Nephron progenitor cell (in vitro differentiated cells): Measurements from ENCODE around the gene SYNDIG1.

Source experiments
- DNase-seq: peaks from one replicate; pipeline ENCODE4 v3.0.0; 2021
- H3K27ac Mint-ChIP-seq: 2 replicates; pipeline ENCODE4 v1.8.0; 2021; ENCODE audit warnings: mild to moderate bottlenecking, moderate library complexity, mixed read lengths
- H3K27me3 Mint-ChIP-seq: 2 replicates; pipeline ENCODE4 v1.8.0; 2021; ENCODE audit warnings: mild to moderate bottlenecking, low read depth, mixed read lengths; ENCODE audit not compliant: poor library complexity
- H3K36me3 Mint-ChIP-seq: 2 replicates; pipeline ENCODE4 v1.8.0; 2021; ENCODE audit warnings: low read depth, mixed read lengths
- H3K4me1 Mint-ChIP-seq: 2 replicates; pipeline ENCODE4 v1.8.0; 2021; ENCODE audit warnings: mixed read lengths
- H3K4me3 Mint-ChIP-seq: 2 replicates; pipeline ENCODE4 v1.8.0; 2021; ENCODE audit warnings: mild to moderate bottlenecking, moderate library complexity, mixed read lengths
- H3K9me3 Mint-ChIP-seq: 2 replicates; pipeline ENCODE4 v1.8.0; 2021; ENCODE audit warnings: mild to moderate bottlenecking, moderate library complexity, mixed read lengths
- TF ChIP-seq, protein P1 (sequence below): fragments of 200-600 bp; sonication (generic); IDR thresholded peaks from 2 replicates; pipeline ENCODE4 v1.5.0; 2021; ENCODE audit warnings: antibody characterized with exemption

Gene SYNDIG1

GRCh38 chr20:24577271-24577909, 108.0 kb downstream of the SYNDIG1 start:
- TF ChIP-seq, protein P1, sequence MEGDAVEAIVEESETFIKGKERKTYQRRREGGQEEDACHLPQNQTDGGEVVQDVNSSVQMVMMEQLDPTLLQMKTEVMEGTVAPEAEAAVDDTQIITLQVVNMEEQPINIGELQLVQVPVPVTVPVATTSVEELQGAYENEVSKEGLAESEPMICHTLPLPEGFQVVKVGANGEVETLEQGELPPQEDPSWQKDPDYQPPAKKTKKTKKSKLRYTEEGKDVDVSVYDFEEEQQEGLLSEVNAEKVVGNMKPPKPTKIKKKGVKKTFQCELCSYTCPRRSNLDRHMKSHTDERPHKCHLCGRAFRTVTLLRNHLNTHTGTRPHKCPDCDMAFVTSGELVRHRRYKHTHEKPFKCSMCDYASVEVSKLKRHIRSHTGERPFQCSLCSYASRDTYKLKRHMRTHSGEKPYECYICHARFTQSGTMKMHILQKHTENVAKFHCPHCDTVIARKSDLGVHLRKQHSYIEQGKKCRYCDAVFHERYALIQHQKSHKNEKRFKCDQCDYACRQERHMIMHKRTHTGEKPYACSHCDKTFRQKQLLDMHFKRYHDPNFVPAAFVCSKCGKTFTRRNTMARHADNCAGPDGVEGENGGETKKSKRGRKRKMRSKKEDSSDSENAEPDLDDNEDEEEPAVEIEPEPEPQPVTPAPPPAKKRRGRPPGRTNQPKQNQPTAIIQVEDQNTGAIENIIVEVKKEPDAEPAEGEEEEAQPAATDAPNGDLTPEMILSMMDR: no peak
- Mint-ChIP-seq H3K27ac (no peak overlapping the region), H3K4me1 (no peaks in the 10 kb centered on the region), H3K4me3 (no peak overlapping the region), H3K36me3 (no peaks in the 10 kb centered on the region), H3K9me3 (no peaks in the 10 kb centered on the region), H3K27me3 (peaks cover 27% of the 10 kb centered on the region)
- DNase-seq: peak; percentile 23

- DNase-seq: no peak
- Mint-ChIP-seq H3K4me3 (no peak overlapping the region), H3K36me3 (no peaks in the 10 kb centered on the region), H3K27ac (no peak overlapping the region), H3K4me1 (no peaks in the 10 kb centered on the region), H3K9me3 (no peaks in the 10 kb centered on the region), H3K27me3 (peaks cover 27% of the 10 kb centered on the region)
- TF ChIP-seq, protein P1: no peak
Measured at GRCh38 chr20:24578567-24579415, 109.4 kb downstream of the SYNDIG1 start.

DNA sequence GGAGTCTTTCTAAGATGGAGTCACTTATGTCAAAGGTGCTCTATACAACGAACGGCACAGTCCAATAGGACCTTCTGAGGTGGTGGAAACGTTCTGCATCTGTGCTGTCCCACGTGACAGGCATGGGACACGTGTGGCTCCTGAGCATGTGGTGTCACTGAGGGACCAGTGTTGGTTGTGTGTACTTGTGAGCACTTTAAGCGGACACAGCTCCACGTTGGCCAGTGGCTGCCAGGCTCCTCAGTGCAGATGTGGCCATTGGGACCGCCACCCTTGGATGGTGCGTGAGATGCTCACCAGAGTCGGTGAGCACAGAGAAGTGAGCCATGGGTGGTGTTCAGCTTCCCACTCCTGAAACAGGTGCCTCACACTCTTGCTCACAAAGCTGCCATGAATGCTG, 110.0 kb downstream of the SYNDIG1 start:
- TF ChIP-seq, protein P1: no peak
- DNase-seq: no peak
- Mint-ChIP-seq H3K4me1 (peaks cover 5% of the 10 kb centered on the region), H3K27me3 (peaks cover 27% of the 10 kb centered on the region), H3K9me3 (no peaks in the 10 kb centered on the region), H3K36me3 (no peaks in the 10 kb centered on the region), H3K4me3 (no peak overlapping the region), H3K27ac (no peak overlapping the region)

DNA sequence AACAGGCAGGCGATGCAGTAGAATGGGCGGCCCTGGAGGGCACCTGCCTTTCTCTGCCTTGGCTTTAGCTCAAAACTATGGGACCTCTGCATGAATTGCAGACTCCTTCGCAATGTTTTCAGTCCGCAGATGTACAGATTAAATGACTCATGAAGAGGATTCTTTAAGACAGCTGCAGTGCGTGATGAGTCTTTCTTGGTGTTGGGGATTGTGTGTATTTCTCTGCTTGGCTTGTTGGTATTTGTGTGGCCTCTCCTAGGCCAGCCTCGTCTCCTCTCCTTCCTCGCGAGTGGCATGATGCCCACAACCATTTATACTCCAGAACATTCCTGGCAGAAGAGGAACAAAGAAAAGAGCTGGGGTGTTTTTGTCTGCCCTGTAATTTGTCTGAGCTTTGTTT, 110.6 kb downstream of the SYNDIG1 start:
- TF ChIP-seq, protein P1: no peak
- Mint-ChIP-seq H3K27ac (no peak overlapping the region), H3K27me3 (peaks cover 27% of the 10 kb centered on the region), H3K36me3 (no peaks in the 10 kb centered on the region), H3K9me3 (no peaks in the 10 kb centered on the region), H3K4me1 (peaks cover 9% of the 10 kb centered on the region), H3K4me3 (no peak overlapping the region)
- no peak for DNase-seq

DNA sequence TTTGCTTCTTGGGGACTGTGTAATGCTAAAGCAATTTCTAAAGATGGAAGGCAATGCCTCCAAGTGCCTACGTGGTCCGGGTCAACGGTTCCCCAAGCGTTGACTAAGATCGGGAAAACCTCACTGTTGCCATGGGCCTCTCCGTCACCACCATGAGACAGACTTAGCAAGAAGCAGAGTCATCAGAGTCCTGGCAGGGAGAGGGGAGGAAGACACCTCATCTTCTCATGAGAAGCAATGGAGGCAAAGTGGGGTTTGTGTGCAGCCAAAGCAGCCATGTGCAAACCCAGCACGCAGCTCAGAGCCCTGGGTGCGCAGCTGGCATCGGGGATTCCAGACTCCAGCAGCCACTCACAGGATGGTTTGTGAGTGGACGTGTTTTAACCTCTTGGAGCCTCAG, 111.4 kb downstream of the SYNDIG1 start:
- no peak overlapping the region for H3K27ac Mint-ChIP-seq
- no peaks in the 10 kb centered on the region for H3K36me3 Mint-ChIP-seq
- peaks cover 9% of the 10 kb centered on the region for H3K4me1 Mint-ChIP-seq
- H3K27me3 Mint-ChIP-seq: peaks cover 27% of the 10 kb centered on the region
- no peaks in the 10 kb centered on the region for H3K9me3 Mint-ChIP-seq
- TF ChIP-seq, protein P1: no peak
- H3K4me3 Mint-ChIP-seq: no peak overlapping the region
- DNase-seq: no peak
